ENCODE measurements around the gene NAV2. TPM values are rescaled to one million over a fixed set of nuclear protein-coding genes. Genes with fewer than 3 reads are reported as not detected.

NAV2 gene
- total RNA-seq, 4 donors from 2014 or later = 9.1 to 34.7 (median 22.2) TPM

GRCh38 chr11:20084921-20085814 is 372.5 kb downstream of the NAV2 start:
- DNase-seq (ENCODE audit: low spot score in 2 of 2) = no peak
- 89% methylated on average over 8 of the region's 8 CpGs for WGBS
- Histone ChIP-seq H3K27ac (no peak overlapping the region), H3K4me3 (no peak overlapping the region), H3K27me3 (no peaks in the 10 kb centered on the region), H3K9me3 (no peaks in the 10 kb centered on the region), H3K4me1 (no peaks in the 10 kb centered on the region), H3K36me3 (peaks cover 59% of the 10 kb centered on the region)
- TF ChIP-seq EP300 (IDR thresholded peaks at IDR 0.05) (no peak), POLR2A (IDR thresholded peaks at IDR 0.05) (no peak), POLR2AphosphoS5 (IDR thresholded peaks at IDR 0.05) (no peak)
- TF ChIP-seq, protein P1, sequence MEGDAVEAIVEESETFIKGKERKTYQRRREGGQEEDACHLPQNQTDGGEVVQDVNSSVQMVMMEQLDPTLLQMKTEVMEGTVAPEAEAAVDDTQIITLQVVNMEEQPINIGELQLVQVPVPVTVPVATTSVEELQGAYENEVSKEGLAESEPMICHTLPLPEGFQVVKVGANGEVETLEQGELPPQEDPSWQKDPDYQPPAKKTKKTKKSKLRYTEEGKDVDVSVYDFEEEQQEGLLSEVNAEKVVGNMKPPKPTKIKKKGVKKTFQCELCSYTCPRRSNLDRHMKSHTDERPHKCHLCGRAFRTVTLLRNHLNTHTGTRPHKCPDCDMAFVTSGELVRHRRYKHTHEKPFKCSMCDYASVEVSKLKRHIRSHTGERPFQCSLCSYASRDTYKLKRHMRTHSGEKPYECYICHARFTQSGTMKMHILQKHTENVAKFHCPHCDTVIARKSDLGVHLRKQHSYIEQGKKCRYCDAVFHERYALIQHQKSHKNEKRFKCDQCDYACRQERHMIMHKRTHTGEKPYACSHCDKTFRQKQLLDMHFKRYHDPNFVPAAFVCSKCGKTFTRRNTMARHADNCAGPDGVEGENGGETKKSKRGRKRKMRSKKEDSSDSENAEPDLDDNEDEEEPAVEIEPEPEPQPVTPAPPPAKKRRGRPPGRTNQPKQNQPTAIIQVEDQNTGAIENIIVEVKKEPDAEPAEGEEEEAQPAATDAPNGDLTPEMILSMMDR (IDR thresholded peaks at IDR 0.05) = no peak

- 94% methylated on average over 5 of the region's 5 CpGs for WGBS
- DNase-seq (ENCODE audit: low spot score in 2 of 2) = no peak
- H3K4me1 ChIP-seq = no peaks in the 10 kb centered on the region
- no peak overlapping the region for H3K27ac ChIP-seq
- H3K9me3 ChIP-seq = no peaks in the 10 kb centered on the region
- no peak overlapping the region for H3K4me3 ChIP-seq
- H3K27me3 ChIP-seq = no peaks in the 10 kb centered on the region
- peaks cover 56% of the 10 kb centered on the region for H3K36me3 ChIP-seq
- TF ChIP-seq, protein P1 (IDR thresholded peaks at IDR 0.05) = no peak
Observed at GRCh38 chr11:20085918-20086317, 373.3 kb downstream of the NAV2 start.

- H3K4me3 ChIP-seq = no peak overlapping the region
- no peaks in the 10 kb centered on the region for H3K4me1 ChIP-seq
- H3K9me3 ChIP-seq = no peaks in the 10 kb centered on the region
- H3K36me3 ChIP-seq = peaks cover 66% of the 10 kb centered on the region
- no peak for TF ChIP-seq EP300 (IDR thresholded peaks at IDR 0.05)
- no peak for TF ChIP-seq POLR2A (IDR thresholded peaks at IDR 0.05)
- TF ChIP-seq POLR2AphosphoS5 (IDR thresholded peaks at IDR 0.05) = no peak
- H3K27ac ChIP-seq = no peak overlapping the region
- 69% methylated on average over 7 of the region's 7 CpGs for WGBS
- no peak for DNase-seq (ENCODE audit: low spot score in 2 of 2)
- no peaks in the 10 kb centered on the region for H3K27me3 ChIP-seq
Observed at GRCh38 chr11:20087118-20087521, 374.5 kb downstream of the NAV2 start.

DNA sequence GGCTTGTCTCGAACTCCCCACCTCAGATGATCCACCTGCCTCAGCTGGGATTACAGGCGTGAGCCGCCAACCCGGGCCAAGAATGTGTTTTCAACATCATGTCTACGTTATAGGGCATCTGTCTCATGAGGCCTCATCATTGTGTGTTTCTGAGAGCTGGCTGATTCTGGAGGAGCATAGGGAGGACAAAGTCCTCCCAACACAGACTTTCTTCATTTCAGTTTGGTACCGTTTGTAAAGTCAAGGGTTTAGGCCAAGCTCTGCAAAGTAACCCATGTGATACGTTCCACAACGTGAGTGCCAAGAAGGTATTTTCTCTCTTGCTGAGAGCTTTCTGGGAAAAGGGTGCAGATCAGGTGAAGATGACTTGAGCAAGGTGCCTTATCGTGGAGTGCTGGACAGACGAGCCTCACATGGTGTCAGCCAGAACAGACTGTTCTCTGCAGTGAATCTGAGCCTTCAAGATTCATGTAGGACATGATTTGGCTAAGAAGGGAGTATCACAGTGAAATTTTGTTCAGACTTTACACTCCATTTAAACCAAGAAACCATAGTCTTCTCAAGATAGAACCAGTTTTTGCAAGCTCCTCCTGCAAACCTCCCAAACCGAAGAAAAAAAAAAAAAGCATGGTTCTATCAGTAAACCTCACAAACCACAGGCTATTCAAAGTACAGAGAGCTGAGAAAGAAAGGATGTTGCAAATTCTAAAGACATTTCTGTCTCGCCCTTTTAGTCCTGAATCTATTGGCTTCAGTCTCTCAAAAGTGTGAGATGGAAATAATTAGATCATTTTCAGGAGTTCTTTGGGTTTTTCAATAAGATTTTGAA is 376.0 kb downstream of the NAV2 start:
- Histone ChIP-seq H3K36me3 (peaks cover 66% of the 10 kb centered on the region), H3K4me3 (no peak overlapping the region), H3K9me3 (no peaks in the 10 kb centered on the region), H3K4me1 (no peaks in the 10 kb centered on the region), H3K27ac (no peak overlapping the region), H3K27me3 (no peaks in the 10 kb centered on the region)
- WGBS = 84% methylated on average over 12 of the region's 12 CpGs
- no peak for DNase-seq (ENCODE audit: low spot score in 2 of 2)
- TF ChIP-seq, protein P1 (IDR thresholded peaks at IDR 0.05) = no peak
- TF ChIP-seq EP300 (IDR thresholded peaks at IDR 0.05) = no peak
- no peak for TF ChIP-seq POLR2A (IDR thresholded peaks at IDR 0.05)
- TF ChIP-seq POLR2AphosphoS5 (IDR thresholded peaks at IDR 0.05) = no peak

- 65% methylated on average over 3 of the region's 3 CpGs for WGBS
- Histone ChIP-seq H3K9me3 (no peaks in the 10 kb centered on the region), H3K4me1 (no peaks in the 10 kb centered on the region), H3K4me3 (no peak overlapping the region), H3K27ac (no peak overlapping the region), H3K36me3 (peaks cover 59% of the 10 kb centered on the region), H3K27me3 (no peaks in the 10 kb centered on the region)
- no peak for DNase-seq (ENCODE audit: low spot score in 2 of 2)
- no peak for TF ChIP-seq EP300 (IDR thresholded peaks at IDR 0.05)
- TF ChIP-seq POLR2A (IDR thresholded peaks at IDR 0.05) = no peak
- TF ChIP-seq POLR2AphosphoS5 (IDR thresholded peaks at IDR 0.05) = no peak
- TF ChIP-seq, protein P1 (IDR thresholded peaks at IDR 0.05) = no peak
Observed at GRCh38 chr11:20089367-20089766, 376.7 kb downstream of the NAV2 start.
